ENCODE data around the gene NEURL3.

The NEURL3 gene

DNA sequence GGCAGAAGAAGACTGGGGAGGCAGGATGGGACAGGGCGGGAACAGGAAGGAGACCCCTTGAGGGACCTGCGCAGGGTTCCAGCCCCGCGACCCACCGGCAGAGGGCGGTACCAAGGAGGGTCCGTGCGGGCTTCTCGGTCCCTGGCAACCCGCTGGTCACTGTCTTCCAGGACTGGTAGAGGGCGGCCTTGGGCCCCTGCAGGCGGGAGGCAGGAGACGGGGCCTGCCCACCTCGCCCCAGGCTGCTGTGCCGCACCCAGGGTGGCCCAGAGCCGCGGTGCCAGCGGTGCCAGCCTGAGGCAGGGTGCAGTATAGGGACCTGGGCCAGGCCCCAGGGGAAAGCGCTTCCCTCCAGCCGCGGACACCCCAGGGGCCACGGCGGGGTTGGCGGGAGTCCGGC is 34.5 kb downstream of the NEURL3 start:
- no peak overlapping the region for H3K27ac ChIP-seq
- H2AFZ ChIP-seq (ENCODE audit: low read depth) = no peak overlapping the region
- H3K36me3 ChIP-seq (ENCODE audit: insufficient read depth) = no peaks in the 10 kb centered on the region

DNA sequence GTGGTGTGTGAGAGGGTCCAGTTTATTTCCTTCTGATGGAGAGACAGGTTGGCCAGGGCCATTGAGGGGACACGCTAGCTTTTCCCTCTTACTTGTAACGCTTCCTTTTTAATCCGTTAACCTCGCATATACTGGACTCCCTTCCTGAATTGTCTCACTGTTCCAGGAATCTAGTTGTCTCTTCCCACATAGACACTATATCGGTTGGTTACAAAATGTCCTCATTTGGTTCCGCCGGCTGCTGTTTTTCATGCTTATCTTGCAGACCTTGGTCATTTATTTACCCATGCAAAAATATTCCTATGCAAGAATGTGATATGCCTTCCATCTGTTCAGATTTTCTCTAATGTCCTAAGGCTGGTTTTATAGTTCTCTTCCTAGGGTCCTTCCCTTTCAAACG is 35.0 kb downstream of the NEURL3 start:
- Histone ChIP-seq H3K36me3 (ENCODE audit: insufficient read depth) (no peaks in the 10 kb centered on the region), H3K79me2 (ENCODE audit: insufficient read depth, low read depth) (no peaks in the 10 kb centered on the region), H3K4me1 (ENCODE audit: low read depth, poor library complexity, severe bottlenecking) (peaks cover 3% of the 10 kb centered on the region), H2AFZ (ENCODE audit: low read depth) (no peak overlapping the region), H3K4me2 (no peak overlapping the region), H4K20me1 (ENCODE audit: insufficient read depth) (no peaks in the 10 kb centered on the region), H3K27ac (no peak overlapping the region), H3K4me3 (IDR thresholded peaks at IDR 0.05; ENCODE audit: insufficient read depth, low read depth, low read length) (no peak overlapping the region), H3K9ac (no peak overlapping the region), H3K27me3 (ENCODE audit: insufficient read depth, low read depth) (no peaks in the 10 kb centered on the region)
- TF ChIP-seq, protein P1, sequence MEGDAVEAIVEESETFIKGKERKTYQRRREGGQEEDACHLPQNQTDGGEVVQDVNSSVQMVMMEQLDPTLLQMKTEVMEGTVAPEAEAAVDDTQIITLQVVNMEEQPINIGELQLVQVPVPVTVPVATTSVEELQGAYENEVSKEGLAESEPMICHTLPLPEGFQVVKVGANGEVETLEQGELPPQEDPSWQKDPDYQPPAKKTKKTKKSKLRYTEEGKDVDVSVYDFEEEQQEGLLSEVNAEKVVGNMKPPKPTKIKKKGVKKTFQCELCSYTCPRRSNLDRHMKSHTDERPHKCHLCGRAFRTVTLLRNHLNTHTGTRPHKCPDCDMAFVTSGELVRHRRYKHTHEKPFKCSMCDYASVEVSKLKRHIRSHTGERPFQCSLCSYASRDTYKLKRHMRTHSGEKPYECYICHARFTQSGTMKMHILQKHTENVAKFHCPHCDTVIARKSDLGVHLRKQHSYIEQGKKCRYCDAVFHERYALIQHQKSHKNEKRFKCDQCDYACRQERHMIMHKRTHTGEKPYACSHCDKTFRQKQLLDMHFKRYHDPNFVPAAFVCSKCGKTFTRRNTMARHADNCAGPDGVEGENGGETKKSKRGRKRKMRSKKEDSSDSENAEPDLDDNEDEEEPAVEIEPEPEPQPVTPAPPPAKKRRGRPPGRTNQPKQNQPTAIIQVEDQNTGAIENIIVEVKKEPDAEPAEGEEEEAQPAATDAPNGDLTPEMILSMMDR (conservative IDR thresholded peaks at IDR 0.05; ENCODE audit: low read depth, low read length) = no peak

More for the DNA sequence above, 34.5 kb downstream of the NEURL3 start:
- peaks cover 3% of the 10 kb centered on the region for H3K4me1 ChIP-seq (ENCODE audit: low read depth, poor library complexity, severe bottlenecking)
- H3K4me3 ChIP-seq (IDR thresholded peaks at IDR 0.05; ENCODE audit: insufficient read depth, low read depth, low read length) = no peak overlapping the region
- no peak overlapping the region for H3K4me2 ChIP-seq
- TF ChIP-seq, protein P1 (conservative IDR thresholded peaks at IDR 0.05; ENCODE audit: low read depth, low read length) = no peak
- no peaks in the 10 kb centered on the region for H4K20me1 ChIP-seq (ENCODE audit: insufficient read depth)
- no peaks in the 10 kb centered on the region for H3K79me2 ChIP-seq (ENCODE audit: insufficient read depth, low read depth)
- no peaks in the 10 kb centered on the region for H3K27me3 ChIP-seq (ENCODE audit: insufficient read depth, low read depth)
- H3K9ac ChIP-seq = no peak overlapping the region

DNA sequence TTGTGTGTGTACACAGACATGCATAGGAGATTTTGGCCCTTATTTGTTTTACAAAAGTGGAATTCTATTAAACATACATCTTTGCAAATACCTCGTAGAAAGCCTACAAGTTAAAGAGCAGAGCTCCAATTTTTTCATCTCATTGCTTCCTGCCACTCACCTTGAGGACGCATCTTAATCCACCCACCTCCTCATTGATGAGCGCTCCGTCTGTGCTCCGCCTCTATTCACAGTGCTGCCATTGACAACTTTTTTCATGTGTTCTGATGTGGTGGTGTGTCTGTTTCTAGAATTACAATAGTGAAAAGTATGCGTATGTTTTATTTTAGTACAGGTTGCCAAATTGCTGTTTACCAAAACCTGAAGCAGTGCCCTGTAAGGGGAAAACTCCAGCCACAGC is 36.3 kb downstream of the NEURL3 start:
- Histone ChIP-seq H3K27ac (no peak overlapping the region), H3K9ac (no peak overlapping the region), H3K79me2 (ENCODE audit: insufficient read depth, low read depth) (no peaks in the 10 kb centered on the region), H3K36me3 (ENCODE audit: insufficient read depth) (no peaks in the 10 kb centered on the region), H3K27me3 (ENCODE audit: insufficient read depth, low read depth) (no peaks in the 10 kb centered on the region), H3K4me3 (IDR thresholded peaks at IDR 0.05; ENCODE audit: insufficient read depth, low read depth, low read length) (no peak overlapping the region), H4K20me1 (ENCODE audit: insufficient read depth) (no peaks in the 10 kb centered on the region), H2AFZ (ENCODE audit: low read depth) (no peak overlapping the region), H3K4me2 (no peak overlapping the region), H3K4me1 (ENCODE audit: low read depth, poor library complexity, severe bottlenecking) (peaks cover 3% of the 10 kb centered on the region)
- TF ChIP-seq, protein P1 (conservative IDR thresholded peaks at IDR 0.05; ENCODE audit: low read depth, low read length) = no peak

DNA sequence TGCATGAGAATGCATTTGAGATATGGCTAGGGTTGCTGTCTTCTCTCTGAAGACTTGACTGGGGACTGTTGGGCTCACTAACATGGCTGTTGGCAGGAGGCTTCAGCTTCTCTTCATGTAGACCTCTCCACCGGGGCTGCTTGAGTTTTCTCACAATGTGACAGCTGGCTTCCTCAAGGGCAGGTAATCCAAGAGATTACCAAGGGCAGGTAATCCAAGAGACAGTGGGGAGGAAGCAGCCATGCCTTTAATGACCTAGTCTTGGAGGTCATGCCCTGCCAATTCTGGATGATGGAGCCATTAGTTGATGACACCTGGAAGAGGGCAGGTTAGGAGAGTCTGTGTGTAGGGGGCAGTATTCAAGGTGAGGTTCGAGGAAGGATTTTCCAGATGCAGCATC is 40.5 kb downstream of the NEURL3 start:
- Histone ChIP-seq H4K20me1 (ENCODE audit: insufficient read depth) (no peaks in the 10 kb centered on the region), H3K79me2 (ENCODE audit: insufficient read depth, low read depth) (no peaks in the 10 kb centered on the region), H3K36me3 (ENCODE audit: insufficient read depth) (no peaks in the 10 kb centered on the region), H3K9ac (no peak overlapping the region), H3K4me2 (no peak overlapping the region), H3K27ac (no peak overlapping the region), H3K4me1 (ENCODE audit: low read depth, poor library complexity, severe bottlenecking) (no peaks in the 10 kb centered on the region), H3K4me3 (IDR thresholded peaks at IDR 0.05; ENCODE audit: insufficient read depth, low read depth, low read length) (no peak overlapping the region), H3K27me3 (ENCODE audit: insufficient read depth, low read depth) (no peaks in the 10 kb centered on the region), H2AFZ (ENCODE audit: low read depth) (no peak overlapping the region)
- TF ChIP-seq, protein P1 (conservative IDR thresholded peaks at IDR 0.05; ENCODE audit: low read depth, low read length) = no peak

Measured in KMS-11 (cell line).